ENCODE measurements around the gene CAMKMT. TPM values are rescaled to one million over a fixed set of nuclear protein-coding genes. Genes with fewer than 3 reads are reported as not detected.

Gene CAMKMT
- total RNA-seq, 1 experiment from 2014 or later = 17.4 TPM

- no peak overlapping the region for H4K91ac ChIP-seq (ENCODE audit: insufficient read length, low read depth, low read length)
- no peaks in the 10 kb centered on the region for H4K20me1 ChIP-seq (ENCODE audit: control insufficient read depth, insufficient read depth, insufficient read length)
- no peak overlapping the region for H3K4me2 ChIP-seq (ENCODE audit: insufficient read depth, insufficient read length, low read length)
- H3K9me3 Mint-ChIP-seq = no peaks in the 10 kb centered on the region; a peak in 1 of 5 replicates
- TF ChIP-seq, protein P1, sequence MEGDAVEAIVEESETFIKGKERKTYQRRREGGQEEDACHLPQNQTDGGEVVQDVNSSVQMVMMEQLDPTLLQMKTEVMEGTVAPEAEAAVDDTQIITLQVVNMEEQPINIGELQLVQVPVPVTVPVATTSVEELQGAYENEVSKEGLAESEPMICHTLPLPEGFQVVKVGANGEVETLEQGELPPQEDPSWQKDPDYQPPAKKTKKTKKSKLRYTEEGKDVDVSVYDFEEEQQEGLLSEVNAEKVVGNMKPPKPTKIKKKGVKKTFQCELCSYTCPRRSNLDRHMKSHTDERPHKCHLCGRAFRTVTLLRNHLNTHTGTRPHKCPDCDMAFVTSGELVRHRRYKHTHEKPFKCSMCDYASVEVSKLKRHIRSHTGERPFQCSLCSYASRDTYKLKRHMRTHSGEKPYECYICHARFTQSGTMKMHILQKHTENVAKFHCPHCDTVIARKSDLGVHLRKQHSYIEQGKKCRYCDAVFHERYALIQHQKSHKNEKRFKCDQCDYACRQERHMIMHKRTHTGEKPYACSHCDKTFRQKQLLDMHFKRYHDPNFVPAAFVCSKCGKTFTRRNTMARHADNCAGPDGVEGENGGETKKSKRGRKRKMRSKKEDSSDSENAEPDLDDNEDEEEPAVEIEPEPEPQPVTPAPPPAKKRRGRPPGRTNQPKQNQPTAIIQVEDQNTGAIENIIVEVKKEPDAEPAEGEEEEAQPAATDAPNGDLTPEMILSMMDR (conservative IDR thresholded peaks at IDR 0.05) = no peak
- no peaks in the 10 kb centered on the region for H3K27me3 Mint-ChIP-seq (ENCODE audit: low read depth)
- H3K14ac ChIP-seq (ENCODE audit: insufficient read depth, low read length) = no peak overlapping the region
- no peak overlapping the region for H2BK5ac ChIP-seq (ENCODE audit: insufficient read length, low read length)
- no peak overlapping the region for H4K5ac ChIP-seq (ENCODE audit: insufficient read length, low read depth, low read length)
- H3K9me3 ChIP-seq (ENCODE audit: control insufficient read depth, low read depth, low read length) = no peaks in the 10 kb centered on the region
- H3K4me1 Mint-ChIP-seq = peaks cover 5 to 7% of the 10 kb centered on the region in 2 experiments; a peak in 3 of 4 replicates
- no peak overlapping the region for H3K9ac ChIP-seq (ENCODE audit: extremely low read depth, insufficient read length, low read length)
- no peaks in the 10 kb centered on the region for H3K79me2 ChIP-seq (ENCODE audit: insufficient read depth, low read length)
- no peak overlapping the region for H2BK20ac ChIP-seq (ENCODE audit: low read depth, low read length, poor library complexity, severe bottlenecking)
- no peak overlapping the region for H2BK12ac ChIP-seq (ENCODE audit: insufficient read length, low read depth, low read length)
- H2AK5ac ChIP-seq (ENCODE audit: insufficient read length, low read length) = no peak overlapping the region
- H2BK15ac ChIP-seq (ENCODE audit: low read depth, low read length) = no peak overlapping the region
- no peak overlapping the region for H3K4ac ChIP-seq (ENCODE audit: low read depth, low read length)
- no peak overlapping the region for H3K27ac Mint-ChIP-seq
- H3K4me1 ChIP-seq (ENCODE audit: insufficient read depth, low read length) = no peaks in the 10 kb centered on the region; the same call in 1 of the 2 replicates
- no peak overlapping the region for H4K8ac ChIP-seq (replicated peaks; ENCODE audit: insufficient read length, low read depth, low read length)
- no peak overlapping the region for H3K18ac ChIP-seq (ENCODE audit: insufficient read length, low read depth, low read length)
- no peak overlapping the region for H2BK120ac ChIP-seq (ENCODE audit: low read depth, low read length, poor library complexity, severe bottlenecking)
- H2AFZ ChIP-seq (ENCODE audit: low read length) = no peak overlapping the region
- no peaks in the 10 kb centered on the region; a peak in 1 of 7 replicates for H3K36me3 Mint-ChIP-seq (ENCODE audit: insufficient read depth in 1 of 3, low read depth in 3 of 3)
- no peak overlapping the region for H3K27ac ChIP-seq (ENCODE audit: insufficient read length, low read depth, low read length)
- no peaks in the 10 kb centered on the region for H3K79me1 ChIP-seq (ENCODE audit: insufficient read depth, low read depth, low read length, poor library complexity, severe bottlenecking)
- H3T11ph ChIP-seq (ENCODE audit: low read length) = no peak overlapping the region
- no peaks in the 10 kb centered on the region for H3K27me3 ChIP-seq (ENCODE audit: insufficient read depth, low read length)
- H3K23me2 ChIP-seq (ENCODE audit: insufficient read length, low read depth, low read length, poor library complexity, severe bottlenecking) = no peaks in the 10 kb centered on the region
- H3K23ac ChIP-seq (ENCODE audit: insufficient read length, low read depth, low read length) = no peak overlapping the region
- DNase-seq = no peak
- H3K4me3 Mint-ChIP-seq = no peak overlapping the region
- no CpG with 5 or more reads among the region's 3 CpGs for WGBS (ENCODE audit: extremely low coverage, insufficient read length, low lambda C conversion rate)
- no peak overlapping the region for H3K56ac ChIP-seq (ENCODE audit: insufficient read length, low read depth, low read length)
Observed at GRCh38 chr2:44580875-44581515, 219.2 kb downstream of the CAMKMT start.

Data from H9 (cell line).